ENCODE measurements around the gene AGPS. TPM values are rescaled to one million over a fixed set of nuclear protein-coding genes. Genes with fewer than 3 reads are reported as not detected.

AGPS gene
- total and polyA plus RNA-seq, 2 experiments from 2014 or later, result 22.9 to 36.7 TPM

GRCh38 chr2:177551989-177552421 lies 159.4 kb downstream of the AGPS start:
- H3K9me3 ChIP-seq (ENCODE audit: low read depth), result no peaks in the 10 kb centered on the region
- 55 to 58% methylated on average over 13 of the region's 13 CpGs for WGBS, 2 experiments (ENCODE audit: low coverage in 1 of 2, low lambda C conversion rate in 2 of 2, missing lambda C conversion rate in 2 of 2)
- no peak for TF ChIP-seq EZH2phosphoT487 (IDR thresholded peaks at IDR 0.05; ENCODE audit: insufficient read depth, low read depth)
- no peak for TF ChIP-seq EZH2 (IDR thresholded peaks at IDR 0.05; ENCODE audit: insufficient read depth, poor library complexity, severe bottlenecking)
- no peaks in the 10 kb centered on the region for H3K27me3 ChIP-seq (replicated peaks; ENCODE audit: insufficient read depth)
- peaks cover 4% of the 10 kb centered on the region; the same call in 1 of the 2 replicates for H3K4me1 ChIP-seq (ENCODE audit: insufficient read depth)
- no peaks in the 10 kb centered on the region for H4K20me1 ChIP-seq (ENCODE audit: insufficient read depth)
- peak; percentile 41 for DNase-seq
- peak overlapping the region; percentile 96 for H3K9ac ChIP-seq
- in situ Hi-C loops (cut with MboI), result no loop called here
- H3K79me2 ChIP-seq (ENCODE audit: insufficient read depth), result no peaks in the 10 kb centered on the region
- peak overlapping the region; percentile 100 for H2AFZ ChIP-seq
- peak overlapping the region; percentile 91 for H3K4me2 ChIP-seq (ENCODE audit: unreplicated experiment)
- no peaks in the 10 kb centered on the region for H3K9me2 ChIP-seq (ENCODE audit: insufficient read depth)
- H3K27ac ChIP-seq, result peak overlapping the region; percentile 97
- H3K36me3 ChIP-seq (ENCODE audit: low read depth), result no peaks in the 10 kb centered on the region
- peaks cover 10% of the 10 kb centered on the region; the same call in 1 of the 2 replicates for H3F3A ChIP-seq (ENCODE audit: insufficient read depth)
- H3K4me3 ChIP-seq, result peak overlapping the region; percentile 100

GRCh38 chr2:177552422-177553175 lies 160.0 kb downstream of the AGPS start:
- Histone ChIP-seq H4K20me1 (ENCODE audit: insufficient read depth) (no peaks in the 10 kb centered on the region), H3K79me2 (ENCODE audit: insufficient read depth) (no peaks in the 10 kb centered on the region), H3K4me1 (ENCODE audit: insufficient read depth) (peaks cover 4% of the 10 kb centered on the region; the same call in 1 of the 2 replicates), H3K27me3 (replicated peaks; ENCODE audit: insufficient read depth) (no peaks in the 10 kb centered on the region), H3K36me3 (ENCODE audit: low read depth) (no peaks in the 10 kb centered on the region), H3K27ac (peak overlapping the region; percentile 97), H3K9ac (peak overlapping the region; percentile 96), H2AFZ (peak overlapping the region; percentile 100), H3K9me3 (ENCODE audit: low read depth) (no peaks in the 10 kb centered on the region), H3K4me3 (peak overlapping the region; percentile 100), H3F3A (ENCODE audit: insufficient read depth) (peaks cover 10% of the 10 kb centered on the region; the same call in 1 of the 2 replicates), H3K9me2 (ENCODE audit: insufficient read depth) (no peaks in the 10 kb centered on the region), H3K4me2 (ENCODE audit: unreplicated experiment) (peak overlapping the region; percentile 91)
- peak; percentile 98 for DNase-seq
- WGBS, 2 experiments (ENCODE audit: low coverage in 1 of 2, low lambda C conversion rate in 2 of 2, missing lambda C conversion rate in 2 of 2), result 0 to 1% methylated on average over 51 to 53 of the region's 64 CpGs
- no peak for TF ChIP-seq EZH2 (IDR thresholded peaks at IDR 0.05; ENCODE audit: insufficient read depth, poor library complexity, severe bottlenecking)
- TF ChIP-seq EZH2phosphoT487 (IDR thresholded peaks at IDR 0.05; ENCODE audit: insufficient read depth, low read depth), result no peak
- in situ Hi-C loops (cut with MboI), result no loop called here

- Histone ChIP-seq H3K9me2 (ENCODE audit: insufficient read depth) (no peaks in the 10 kb centered on the region), H2AFZ (peak overlapping the region; percentile 100), H3K9me3 (ENCODE audit: low read depth) (no peaks in the 10 kb centered on the region), H3F3A (ENCODE audit: insufficient read depth) (peaks cover 10% of the 10 kb centered on the region; the same call in 1 of the 2 replicates), H3K27ac (peak overlapping the region; percentile 97), H3K79me2 (ENCODE audit: insufficient read depth) (no peaks in the 10 kb centered on the region), H4K20me1 (ENCODE audit: insufficient read depth) (no peaks in the 10 kb centered on the region), H3K36me3 (ENCODE audit: low read depth) (no peaks in the 10 kb centered on the region), H3K4me3 (peak overlapping the region; percentile 100), H3K9ac (peak overlapping the region; percentile 96), H3K4me2 (ENCODE audit: unreplicated experiment) (peak overlapping the region; percentile 91), H3K27me3 (replicated peaks; ENCODE audit: insufficient read depth) (no peaks in the 10 kb centered on the region), H3K4me1 (ENCODE audit: insufficient read depth) (peaks cover 4% of the 10 kb centered on the region; the same call in 1 of the 2 replicates)
- peak; percentile 76 for DNase-seq
- in situ Hi-C loops (cut with MboI), result no loop called here
- WGBS, 2 experiments (ENCODE audit: low coverage in 1 of 2, low lambda C conversion rate in 2 of 2, missing lambda C conversion rate in 2 of 2), result 1% methylated on average over 17 of the region's 17 CpGs
- TF ChIP-seq EZH2 (IDR thresholded peaks at IDR 0.05; ENCODE audit: insufficient read depth, poor library complexity, severe bottlenecking), result no peak
- no peak for TF ChIP-seq EZH2phosphoT487 (IDR thresholded peaks at IDR 0.05; ENCODE audit: insufficient read depth, low read depth)
Observed at GRCh38 chr2:177553176-177553884, 160.8 kb downstream of the AGPS start.

- in situ Hi-C loops (cut with MboI), result no loop called here
- H2AFZ ChIP-seq, result peak overlapping the region; percentile 100; the same call in 1 of the 2 replicates
- H3K9me3 ChIP-seq (ENCODE audit: low read depth), result no peaks in the 10 kb centered on the region
- no peak overlapping the region for H3K27ac ChIP-seq
- TF ChIP-seq EZH2 (IDR thresholded peaks at IDR 0.05; ENCODE audit: insufficient read depth, poor library complexity, severe bottlenecking) (no peak), EZH2phosphoT487 (IDR thresholded peaks at IDR 0.05; ENCODE audit: insufficient read depth, low read depth) (no peak)
- no peaks in the 10 kb centered on the region for H3K27me3 ChIP-seq (replicated peaks; ENCODE audit: insufficient read depth)
- no peak overlapping the region for H3K4me3 ChIP-seq
- DNase-seq, result no peak
- no peaks in the 10 kb centered on the region for H3K36me3 ChIP-seq (ENCODE audit: low read depth)
- H3K9ac ChIP-seq, result no peak overlapping the region
- no peak overlapping the region for H3K4me2 ChIP-seq (ENCODE audit: unreplicated experiment)
- peaks cover 10% of the 10 kb centered on the region; the same call in 1 of the 2 replicates for H3F3A ChIP-seq (ENCODE audit: insufficient read depth)
- H3K9me2 ChIP-seq (ENCODE audit: insufficient read depth), result no peaks in the 10 kb centered on the region
- H3K79me2 ChIP-seq (ENCODE audit: insufficient read depth), result no peaks in the 10 kb centered on the region
- no peaks in the 10 kb centered on the region for H4K20me1 ChIP-seq (ENCODE audit: insufficient read depth)
- peaks cover 4% of the 10 kb centered on the region; the same call in 1 of the 2 replicates for H3K4me1 ChIP-seq (ENCODE audit: insufficient read depth)
Observed at GRCh38 chr2:177554365-177554764, 161.8 kb downstream of the AGPS start.

All from GM23248 (cell line).